Testis (tissue), 3 donors: Measurements from ENCODE around the gene ANXA6. TPM values are rescaled to one million over a fixed set of nuclear protein-coding genes. Genes with fewer than 3 reads are reported as not detected.

Experiments used
- DNase-seq: peaks from one replicate; pipeline ENCODE4 v3.0.0-alpha.2; 2019
- H3K27ac ChIP-seq, 2 donors: fragments of 200-600 bp; sonication (generic); one replicate each; pipeline ENCODE4 v1.5.1; 2019
- H3K27me3 ChIP-seq: fragments of 200-600 bp; sonication (generic); one replicate; pipeline ENCODE4 v1.5.1; 2019
- H3K36me3 ChIP-seq: fragments of 200-600 bp; sonication (generic); one replicate; pipeline ENCODE4 v1.5.1; 2017; ENCODE audit warnings: low read depth; ENCODE audit errors: missing control alignments
- H3K4me1 ChIP-seq: fragments of 200-600 bp; sonication (generic); one replicate; pipeline ENCODE4 v1.5.1; 2019
- H3K4me3 ChIP-seq, 2 donors: fragments of 200-600 bp; sonication (generic); one replicate each; pipeline ENCODE4 v1.5.1; 2017 to 2019
- H3K9me3 ChIP-seq: fragments of 200-600 bp; sonication (generic); one replicate; pipeline ENCODE4 v1.5.1; 2017
- POLR2A ChIP-seq: fragments of 450-650 bp; IDR thresholded peaks from one replicate; pipeline ENCODE4 v1.6.1; 2017; ENCODE audit warnings: antibody characterized with exemption, mild to moderate bottlenecking, moderate library complexity
- WGBS, 2 donors: methylation state at CpG; one replicate each; pipeline ENCODE4 v1.1.5; 2018; 5-methylcytosine and 5-hydroxymethylcytosine counted together
- intact Hi-C: fragments of 100-400 bp; cut with DNase I; formaldehyde crosslinking; loops from one replicate; pipeline ENCODE4 v1.15.1; 2023; ENCODE audit warnings: low total_unique reads
- polyA plus RNA-seq: library from polyadenylated mRNA; stranded (reverse); fragments of 350-450 nt; fragmentation: Illumina TruSeq; extraction: RNeasy Lipid Tissue Mini Kit (QIAGEN cat#74804); gene quantifications from one replicate; pipeline ENCODE4 v1.2.3, GENCODE V29; 2014; ENCODE audit warnings: low read depth, low replicate concordance; ENCODE audit not compliant: insufficient read depth
- total RNA-seq, 2 donors: library from RNA; depleted of rRNA; stranded (reverse); fragments of >200 nt; gene quantifications; one replicate each; pipeline ENCODE4 v1.2.3, GENCODE V29; 2016
- TF ChIP-seq, protein P1 (sequence below), 3 experiments: fragments of 450-650 bp in 2 of 3; fragments of 200-600 bp in 1 of 3; sonication (generic) in 1 of 3; IDR thresholded peaks; one replicate each; pipeline ENCODE4 v1.5.1; 2016 to 2019; ENCODE audit warnings: antibody characterized with exemption in 3 of 3, mild to moderate bottlenecking in 2 of 3, moderate library complexity in 1 of 3

The ANXA6 gene
- total and polyA plus RNA-seq, 3 donors from 2014 or later = 116 to 180 (median 152) TPM

DNA sequence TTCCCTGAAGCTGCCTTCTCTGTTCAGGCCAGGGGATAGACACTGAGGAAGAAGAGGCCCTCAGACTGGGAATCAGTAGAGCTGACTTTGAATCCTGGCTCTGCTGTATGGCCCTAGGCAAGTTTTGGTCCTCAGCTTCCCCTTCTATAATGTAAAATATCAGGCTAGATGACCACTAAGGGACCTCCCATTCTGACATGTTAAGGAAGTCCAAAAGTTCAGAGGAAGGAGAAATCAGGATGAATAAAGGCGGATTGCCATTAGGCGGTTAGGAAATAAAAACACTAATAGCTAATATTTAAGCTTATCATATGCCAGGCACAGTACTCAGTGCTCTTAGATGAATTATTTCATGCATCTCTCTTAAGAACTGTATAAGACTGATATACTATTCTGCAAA lies 67.9 kb downstream of the ANXA6 start:
- Histone ChIP-seq H3K27me3 (no peaks in the 10 kb centered on the region), H3K27ac (no peak overlapping the region), H3K4me1 (peaks cover 21% of the 10 kb centered on the region), H3K36me3 (no peaks in the 10 kb centered on the region), H3K4me3 (no peak overlapping the region), H3K9me3 (no peaks in the 10 kb centered on the region)
- 70 to 88% methylated on average over 2 of the region's 2 CpGs for WGBS, 2 donors
- DNase-seq = no peak
- TF ChIP-seq POLR2A = no peak
- TF ChIP-seq, protein P1, sequence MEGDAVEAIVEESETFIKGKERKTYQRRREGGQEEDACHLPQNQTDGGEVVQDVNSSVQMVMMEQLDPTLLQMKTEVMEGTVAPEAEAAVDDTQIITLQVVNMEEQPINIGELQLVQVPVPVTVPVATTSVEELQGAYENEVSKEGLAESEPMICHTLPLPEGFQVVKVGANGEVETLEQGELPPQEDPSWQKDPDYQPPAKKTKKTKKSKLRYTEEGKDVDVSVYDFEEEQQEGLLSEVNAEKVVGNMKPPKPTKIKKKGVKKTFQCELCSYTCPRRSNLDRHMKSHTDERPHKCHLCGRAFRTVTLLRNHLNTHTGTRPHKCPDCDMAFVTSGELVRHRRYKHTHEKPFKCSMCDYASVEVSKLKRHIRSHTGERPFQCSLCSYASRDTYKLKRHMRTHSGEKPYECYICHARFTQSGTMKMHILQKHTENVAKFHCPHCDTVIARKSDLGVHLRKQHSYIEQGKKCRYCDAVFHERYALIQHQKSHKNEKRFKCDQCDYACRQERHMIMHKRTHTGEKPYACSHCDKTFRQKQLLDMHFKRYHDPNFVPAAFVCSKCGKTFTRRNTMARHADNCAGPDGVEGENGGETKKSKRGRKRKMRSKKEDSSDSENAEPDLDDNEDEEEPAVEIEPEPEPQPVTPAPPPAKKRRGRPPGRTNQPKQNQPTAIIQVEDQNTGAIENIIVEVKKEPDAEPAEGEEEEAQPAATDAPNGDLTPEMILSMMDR (IDR thresholded peaks at IDR 0.05) = no peak
- intact Hi-C loops = no loop called here

DNA sequence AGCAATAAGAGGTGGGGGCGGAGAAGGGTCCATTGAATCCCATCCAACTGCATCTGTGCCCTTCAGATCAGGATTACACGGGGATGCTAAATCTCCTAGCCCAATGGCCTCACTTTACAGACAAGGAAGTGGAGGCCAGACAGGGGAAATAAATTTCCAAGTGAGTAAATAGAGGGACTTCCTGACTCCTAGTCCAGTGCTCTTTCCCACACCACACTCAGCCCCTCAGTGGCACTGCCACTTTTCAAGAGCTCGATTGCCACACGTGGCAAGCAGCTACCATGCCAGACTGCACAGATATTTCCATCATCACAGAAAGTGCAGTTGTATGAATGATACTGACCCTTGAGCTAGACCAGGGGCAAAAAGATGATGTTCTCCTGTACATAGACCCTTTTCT lies 68.6 kb downstream of the ANXA6 start:
- H3K4me3 ChIP-seq = no peak overlapping the region
- H3K9me3 ChIP-seq = no peaks in the 10 kb centered on the region
- no peak overlapping the region for H3K27ac ChIP-seq
- intact Hi-C loops = no loop called here
- peaks cover 13% of the 10 kb centered on the region for H3K4me1 ChIP-seq
- WGBS, 2 donors = 83 to 90% methylated on average over 4 of the region's 4 CpGs
- H3K36me3 ChIP-seq = no peaks in the 10 kb centered on the region
- TF ChIP-seq, protein P1 (IDR thresholded peaks at IDR 0.05) = no peak
- DNase-seq = no peak
- no peaks in the 10 kb centered on the region for H3K27me3 ChIP-seq

DNA sequence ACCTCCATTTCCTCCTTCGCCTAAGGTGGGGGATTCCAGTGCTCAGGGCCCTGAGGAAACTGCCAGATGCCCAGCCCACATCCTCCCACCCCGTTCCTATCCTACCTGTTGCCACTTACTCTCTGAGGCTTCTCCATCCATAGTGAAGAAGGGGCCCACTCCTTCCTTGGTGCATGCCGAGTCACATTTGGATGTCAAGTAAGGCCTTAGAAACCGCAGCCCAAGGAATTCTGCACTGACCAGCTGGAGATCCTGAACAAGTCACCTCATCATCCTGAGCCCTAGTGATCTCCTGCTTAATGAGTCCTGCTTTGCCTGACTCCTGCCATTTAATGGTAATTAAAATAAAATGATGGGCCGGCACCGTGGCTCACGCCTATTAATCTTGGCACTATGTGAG lies 70.1 kb downstream of the ANXA6 start:
- 90 to 95% methylated on average over 7 of the region's 7 CpGs for WGBS, 2 donors
- H3K36me3 ChIP-seq = no peaks in the 10 kb centered on the region

DNA sequence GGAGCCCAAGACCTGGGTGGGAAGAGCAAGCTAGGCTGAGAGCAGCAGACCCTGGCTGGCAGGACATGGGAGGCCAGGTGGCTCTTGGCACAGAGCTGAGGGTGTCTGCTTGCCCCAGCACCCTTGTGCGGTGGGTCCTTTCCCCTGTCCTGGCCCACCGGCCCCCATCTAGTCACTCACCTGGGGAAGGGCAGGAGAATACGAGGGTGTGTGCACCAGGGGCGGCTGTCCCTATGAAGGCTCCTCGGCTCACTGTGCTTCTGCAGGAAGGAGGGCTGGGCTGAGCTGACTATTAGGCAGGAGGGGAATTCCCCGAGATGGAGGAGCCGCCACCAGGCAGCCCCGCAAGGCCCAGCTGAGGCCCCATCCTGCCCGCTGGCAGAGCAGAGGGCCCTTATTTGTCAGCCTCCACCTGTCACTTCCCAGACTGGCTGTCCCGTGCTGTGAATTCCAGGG lies 70.6 kb downstream of the ANXA6 start:
- WGBS, 2 donors = 60 to 72% methylated on average over 1 to 10 of the region's 10 CpGs
- H3K27me3 ChIP-seq = no peaks in the 10 kb centered on the region
- H3K4me3 ChIP-seq = no peak overlapping the region
- intact Hi-C loops = no loop called here
- no peak overlapping the region for H3K27ac ChIP-seq
- H3K36me3 ChIP-seq = no peaks in the 10 kb centered on the region
- no peak for TF ChIP-seq POLR2A
- TF ChIP-seq, protein P1 (IDR thresholded peaks at IDR 0.05) = no peak
- peaks cover 16% of the 10 kb centered on the region for H3K4me1 ChIP-seq
- no peak for DNase-seq
- no peaks in the 10 kb centered on the region for H3K9me3 ChIP-seq

More for the DNA sequence above, 70.1 kb downstream of the ANXA6 start:
- peaks cover 10% of the 10 kb centered on the region for H3K4me1 ChIP-seq
- TF ChIP-seq, protein P1 (IDR thresholded peaks at IDR 0.05) = no peak
- TF ChIP-seq POLR2A = no peak
- DNase-seq = no peak
- H3K27me3 ChIP-seq = no peaks in the 10 kb centered on the region
- H3K27ac ChIP-seq = no peak overlapping the region
- intact Hi-C loops = no loop called here
- H3K9me3 ChIP-seq = no peaks in the 10 kb centered on the region
- H3K4me3 ChIP-seq = no peak overlapping the region

DNA sequence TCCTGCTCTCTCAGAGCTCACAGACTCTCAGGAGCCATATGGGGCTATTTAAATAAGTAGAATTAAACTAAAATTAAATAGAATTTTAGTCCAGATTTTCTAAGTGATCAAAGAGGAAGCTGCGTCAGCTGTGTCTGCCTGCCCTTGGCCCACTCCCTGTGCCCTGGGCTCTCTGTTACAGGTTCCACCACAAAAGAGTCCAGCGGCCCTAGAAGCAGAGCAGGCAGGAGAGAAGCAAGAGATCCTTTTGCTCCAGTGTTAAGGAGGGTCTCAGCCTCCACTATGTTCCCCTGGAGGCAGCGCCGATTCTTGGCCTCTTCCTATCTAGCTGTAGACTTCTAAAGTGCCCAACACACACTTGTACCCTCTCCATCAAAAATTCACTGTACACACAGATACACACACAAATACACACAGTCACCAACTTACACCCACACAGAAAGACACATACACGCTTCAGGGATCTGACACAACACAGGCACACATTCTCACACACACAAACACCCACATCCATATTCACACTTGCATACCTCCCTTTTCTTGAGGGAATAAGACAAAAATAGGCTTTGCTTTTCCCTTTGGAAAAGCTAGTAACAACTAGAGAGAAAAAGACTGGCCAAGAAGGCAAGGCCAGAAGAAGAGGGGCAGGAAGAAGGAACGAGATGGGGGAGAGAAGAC lies 71.2 kb downstream of the ANXA6 start:
- TF ChIP-seq POLR2A = no peak
- TF ChIP-seq, protein P1 (IDR thresholded peaks at IDR 0.05) = no peak
- DNase-seq = no peak
- Histone ChIP-seq H3K27me3 (no peaks in the 10 kb centered on the region), H3K9me3 (no peaks in the 10 kb centered on the region), H3K27ac (peak overlapping the region; percentile 8 to 47), H3K36me3 (no peaks in the 10 kb centered on the region), H3K4me3 (no peak overlapping the region), H3K4me1 (peaks cover 20% of the 10 kb centered on the region)
- 63 to 85% methylated on average over 6 of the region's 6 CpGs for WGBS, 2 donors
- intact Hi-C loops = no loop called here
